Measurements from ENCODE around the gene ARNT2. TPM values are rescaled to one million over a fixed set of nuclear protein-coding genes. Genes with fewer than 3 reads are reported as not detected.

ARNT2 gene
- total and polyA plus RNA-seq, 10 of the 15 experiments (the other 5 are each of a cell fraction or from before 2014, with no cell fraction given) = 0.07 to 0.49 (median 0.09) TPM; not detected in 6

DNA sequence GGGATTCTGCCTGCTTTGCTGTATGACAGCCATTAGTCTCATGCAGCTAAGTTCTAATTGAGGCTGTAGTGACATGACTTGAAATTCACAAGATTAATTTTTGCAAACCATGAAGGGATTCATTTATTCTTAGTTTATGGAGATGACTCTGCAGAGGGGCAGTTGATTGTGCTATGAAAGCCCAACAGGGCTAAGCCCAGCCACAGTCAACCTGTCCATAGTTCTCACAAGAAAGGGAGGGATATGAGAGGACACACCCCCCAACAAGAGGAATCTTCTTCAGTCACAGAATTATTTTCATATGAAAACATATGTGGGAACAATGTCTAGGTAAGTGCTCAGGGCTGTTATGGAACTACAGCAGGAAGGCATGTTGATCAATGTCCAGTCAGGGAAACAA is 229.0 kb downstream of the ARNT2 start:
- no peaks in the 10 kb centered on the region for H3K79me2 ChIP-seq (ENCODE audit: control insufficient read depth, insufficient read depth, low read length)
- no peak overlapping the region for H3K27ac ChIP-seq (ENCODE audit: control insufficient read depth, insufficient read depth)
- no peak for FAIRE-seq
- POLR2A ChIA-PET = no interaction called here
- H3K4me2 ChIP-seq (ENCODE audit: control insufficient read depth, insufficient read depth) = no peak overlapping the region
- no peak overlapping the region for H3K4me3 ChIP-seq
- H3K9me3 ChIP-seq (replicated peaks; ENCODE audit: control insufficient read depth, insufficient read depth, low read length) = no peaks in the 10 kb centered on the region
- no TSS peak for BruUV-seq (replicated peaks)
- no peak for DNase-seq (ENCODE audit: low read depth, low spot score)
- CTCF ChIA-PET = no interaction called here
- RAD21 ChIA-PET (ENCODE audit: unreplicated experiment) = no interaction called here
- H2AFZ ChIP-seq (ENCODE audit: control insufficient read depth, low read depth, low read length) = no peak overlapping the region
- no peak for ATAC-seq
- no peaks in the 10 kb centered on the region for H4K20me1 ChIP-seq (ENCODE audit: control insufficient read depth, insufficient read depth)
- in situ Hi-C loops (cut with MboI) = no loop called here
- H3K36me3 ChIP-seq (ENCODE audit: control insufficient read depth in 2 of 2, insufficient read depth in 2 of 2, low read length in 1 of 2) = no peaks in the 10 kb centered on the region
- no peaks in the 10 kb centered on the region; a peak in 3 of 4 replicates for H3K27me3 ChIP-seq (replicated peaks in 1 of 2; ENCODE audit: control insufficient read depth in 2 of 2, insufficient read depth in 2 of 2, low read length in 1 of 2)
- intact Hi-C loops (cut with micrococcal nuclease; ENCODE audit: unreplicated experiment) = no loop called here
- SMC1A ChIA-PET (ENCODE audit: uncharacterized antibody, unreplicated experiment) = no interaction called here
- no peak overlapping the region for H3K9ac ChIP-seq (ENCODE audit: control insufficient read depth, insufficient read depth, low read length)
- no peaks in the 10 kb centered on the region for H3K4me1 ChIP-seq (ENCODE audit: control insufficient read depth, insufficient read depth, low read length)
- TF ChIP-seq FOXK2 (IDR thresholded peaks at IDR 0.05) (no peak), SIX5 (IDR thresholded peaks at IDR 0.05; ENCODE audit: low read depth, low read length, severe bottlenecking) (no peak), MAX (IDR thresholded peaks at IDR 0.05; ENCODE audit: low read depth, low read length) (no peak), NFYA (IDR thresholded peaks at IDR 0.05; ENCODE audit: borderline replicate concordance, low read depth, low read length) (no peak), E2F8 (IDR thresholded peaks at IDR 0.05; ENCODE audit: low read depth, partially characterized antibody) (no peak), RB1 (IDR thresholded peaks at IDR 0.05; ENCODE audit: borderline replicate concordance) (no peak), BMI1 (IDR thresholded peaks at IDR 0.05; ENCODE audit: borderline replicate concordance) (no peak), ZNF207 (IDR thresholded peaks at IDR 0.05; ENCODE audit: borderline replicate concordance) (no peak), TCF12 (IDR thresholded peaks at IDR 0.05; ENCODE audit: low read depth, low read length) (no peak), BHLHE40 (IDR thresholded peaks at IDR 0.05; ENCODE audit: borderline replicate concordance in 1 of 2, low read depth in 2 of 2, low read length in 1 of 2) (no peak), PML (IDR thresholded peaks at IDR 0.05; ENCODE audit: low read length) (no peak), ZNF622 (IDR thresholded peaks at IDR 0.05) (no peak)
- TF ChIP-seq, protein P1, sequence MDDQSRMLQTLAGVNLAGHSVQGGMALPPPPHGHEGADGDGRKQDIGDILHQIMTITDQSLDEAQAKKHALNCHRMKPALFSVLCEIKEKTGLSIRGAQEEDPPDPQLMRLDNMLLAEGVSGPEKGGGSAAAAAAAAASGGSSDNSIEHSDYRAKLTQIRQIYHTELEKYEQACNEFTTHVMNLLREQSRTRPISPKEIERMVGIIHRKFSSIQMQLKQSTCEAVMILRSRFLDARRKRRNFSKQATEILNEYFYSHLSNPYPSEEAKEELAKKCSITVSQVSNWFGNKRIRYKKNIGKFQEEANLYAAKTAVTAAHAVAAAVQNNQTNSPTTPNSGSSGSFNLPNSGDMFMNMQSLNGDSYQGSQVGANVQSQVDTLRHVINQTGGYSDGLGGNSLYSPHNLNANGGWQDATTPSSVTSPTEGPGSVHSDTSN (IDR thresholded peaks at IDR 0.05; ENCODE audit: insufficient replicate concordance, low read depth, low read length) = no peak
- TF ChIP-seq, protein P2, sequence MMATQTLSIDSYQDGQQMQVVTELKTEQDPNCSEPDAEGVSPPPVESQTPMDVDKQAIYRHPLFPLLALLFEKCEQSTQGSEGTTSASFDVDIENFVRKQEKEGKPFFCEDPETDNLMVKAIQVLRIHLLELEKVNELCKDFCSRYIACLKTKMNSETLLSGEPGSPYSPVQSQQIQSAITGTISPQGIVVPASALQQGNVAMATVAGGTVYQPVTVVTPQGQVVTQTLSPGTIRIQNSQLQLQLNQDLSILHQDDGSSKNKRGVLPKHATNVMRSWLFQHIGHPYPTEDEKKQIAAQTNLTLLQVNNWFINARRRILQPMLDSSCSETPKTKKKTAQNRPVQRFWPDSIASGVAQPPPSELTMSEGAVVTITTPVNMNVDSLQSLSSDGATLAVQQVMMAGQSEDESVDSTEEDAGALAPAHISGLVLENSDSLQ (IDR thresholded peaks at IDR 0.05) = no peak
- TF ChIP-seq, protein P3, sequence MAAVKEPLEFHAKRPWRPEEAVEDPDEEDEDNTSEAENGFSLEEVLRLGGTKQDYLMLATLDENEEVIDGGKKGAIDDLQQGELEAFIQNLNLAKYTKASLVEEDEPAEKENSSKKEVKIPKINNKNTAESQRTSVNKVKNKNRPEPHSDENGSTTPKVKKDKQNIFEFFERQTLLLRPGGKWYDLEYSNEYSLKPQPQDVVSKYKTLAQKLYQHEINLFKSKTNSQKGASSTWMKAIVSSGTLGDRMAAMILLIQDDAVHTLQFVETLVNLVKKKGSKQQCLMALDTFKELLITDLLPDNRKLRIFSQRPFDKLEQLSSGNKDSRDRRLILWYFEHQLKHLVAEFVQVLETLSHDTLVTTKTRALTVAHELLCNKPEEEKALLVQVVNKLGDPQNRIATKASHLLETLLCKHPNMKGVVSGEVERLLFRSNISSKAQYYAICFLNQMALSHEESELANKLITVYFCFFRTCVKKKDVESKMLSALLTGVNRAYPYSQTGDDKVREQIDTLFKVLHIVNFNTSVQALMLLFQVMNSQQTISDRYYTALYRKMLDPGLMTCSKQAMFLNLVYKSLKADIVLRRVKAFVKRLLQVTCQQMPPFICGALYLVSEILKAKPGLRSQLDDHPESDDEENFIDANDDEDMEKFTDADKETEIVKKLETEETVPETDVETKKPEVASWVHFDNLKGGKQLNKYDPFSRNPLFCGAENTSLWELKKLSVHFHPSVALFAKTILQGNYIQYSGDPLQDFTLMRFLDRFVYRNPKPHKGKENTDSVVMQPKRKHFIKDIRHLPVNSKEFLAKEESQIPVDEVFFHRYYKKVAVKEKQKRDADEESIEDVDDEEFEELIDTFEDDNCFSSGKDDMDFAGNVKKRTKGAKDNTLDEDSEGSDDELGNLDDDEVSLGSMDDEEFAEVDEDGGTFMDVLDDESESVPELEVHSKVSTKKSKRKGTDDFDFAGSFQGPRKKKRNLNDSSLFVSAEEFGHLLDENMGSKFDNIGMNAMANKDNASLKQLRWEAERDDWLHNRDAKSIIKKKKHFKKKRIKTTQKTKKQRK (IDR thresholded peaks at IDR 0.05; ENCODE audit: low read depth, low read length) = no peak

Data from GM12878 (cell line).